ENCODE data around the gene SFN. TPM values are rescaled to one million over a fixed set of nuclear protein-coding genes. Genes with fewer than 3 reads are reported as not detected.

The SFN gene
- total and polyA plus RNA-seq, 2 donors (not counting 3 experiments of a cell fraction or from before 2014, with no cell fraction given) = 0.08 to 0.33 TPM

- POLR2A ChIA-PET = interaction anchor here (0.8 to 1.5 kb wide), 2 partner anchors 17 to 20 kb away, joined by 4 read pairs; no protein-coding TSS in a partner anchor
- intact Hi-C loops (cut with micrococcal nuclease) = no loop called here
- H3K4me1 ChIP-seq (ENCODE audit: control insufficient read depth, extremely low read depth, insufficient read depth, low read length) = peaks cover 9% of the 10 kb centered on the region
- BruUV-seq (replicated peaks) = no TSS peak
- no peak for DNase-seq (ENCODE audit: low read depth, low spot score)
- CTCF ChIA-PET = interaction anchor here (0.8 to 3.3 kb wide), 11 partner anchors 10 to 247 kb away, joined by 3 to 27 read pairs (median 8); partner anchors contain the start of gene ZDHHC18
- no peak overlapping the region for H2AFZ ChIP-seq (ENCODE audit: low read depth, low read length)
- FAIRE-seq = no peak
- H3K9me1 ChIP-seq (replicated peaks; ENCODE audit: control insufficient read depth, extremely low read depth, insufficient read depth, low read length) = no peaks in the 10 kb centered on the region
- H3K27ac ChIP-seq (ENCODE audit: insufficient read depth, low read depth, low read length) = peak overlapping the region; percentile 75
- H3K9ac ChIP-seq (replicated peaks; ENCODE audit: extremely low read depth, insufficient read depth, low read length) = peak overlapping the region; percentile 21
- no peaks in the 10 kb centered on the region for H3K9me3 ChIP-seq (replicated peaks; ENCODE audit: control insufficient read depth, insufficient read depth, low read length)
- no peak overlapping the region for H3K4me2 ChIP-seq (ENCODE audit: insufficient read depth, low read length)
- no peaks in the 10 kb centered on the region for H3K79me2 ChIP-seq (ENCODE audit: control insufficient read depth, insufficient read depth, low read length)
- H3K27me3 ChIP-seq (ENCODE audit: control insufficient read depth in 2 of 2, insufficient read depth in 2 of 2, low read length in 2 of 2) = no peaks in the 10 kb centered on the region
- no peaks in the 10 kb centered on the region for H4K20me1 ChIP-seq (replicated peaks; ENCODE audit: control insufficient read depth, extremely low read depth, insufficient read depth, low read length)
- TF ChIP-seq FOS (IDR thresholded peaks at IDR 0.05; ENCODE audit: borderline replicate concordance, insufficient read depth, low read length) (no peak), EZH2 (IDR thresholded peaks at IDR 0.05; ENCODE audit: borderline replicate concordance, low read depth, low read length, severe bottlenecking) (no peak), CTCF (IDR thresholded peaks at IDR 0.05; ENCODE audit: extremely low read depth in 1 of 2, insufficient read depth in 1 of 2, low read depth in 1 of 2, low read length in 2 of 2) (no peak), MYC (IDR thresholded peaks at IDR 0.05; ENCODE audit: low read depth, low read length) (no peak), GATA2 (IDR thresholded peaks at IDR 0.05; ENCODE audit: insufficient read depth, insufficient read length, low read depth, low read length) (no peak), POLR2AphosphoS5 (IDR thresholded peaks at IDR 0.05; ENCODE audit: insufficient read depth, low read depth, low read length) (no peak), POLR2A (IDR thresholded peaks at IDR 0.05; ENCODE audit: low read depth, low read length) (no peak), JUN (IDR thresholded peaks at IDR 0.05; ENCODE audit: borderline replicate concordance, insufficient read depth, insufficient read length, low read depth) (no peak), MAX (IDR thresholded peaks at IDR 0.05; ENCODE audit: insufficient read depth, insufficient read length) (no peak)
- dilution Hi-C loops (cut with MboI; ENCODE audit: extremely low pct_ligation_motif_present, low sequenced_read_pairs) = no loop called here
- no peak overlapping the region for H3K4me3 ChIP-seq (replicated peaks in 1 of 3; ENCODE audit: insufficient read depth in 1 of 3, low read depth in 1 of 3, low read length in 3 of 3)
- H3K36me3 ChIP-seq (ENCODE audit: control insufficient read depth in 2 of 2, extremely low read depth in 1 of 2, insufficient read depth in 2 of 2, low read length in 2 of 2) = peaks cover 8 to 24% of the 10 kb centered on the region in 2 experiments
Measured at GRCh38 chr1:26848499-26848898, 14.4 kb upstream of the SFN start.
